WTC11 (cell line): ENCODE measurements around the gene SLC6A14.

Experiments used
- FOXJ3 ChIP-seq: sonication (generic); formaldehyde crosslinking; IDR thresholded peaks from 2 replicates; pipeline ENCODE4 v1.9.0; 2021; ENCODE audit warnings: missing genetic modification reagents, mild to moderate bottlenecking, borderline replicate concordance
- FOXP1 ChIP-seq: sonication (generic); formaldehyde crosslinking; IDR thresholded peaks from 2 replicates; pipeline ENCODE4 v1.8.0; 2022; ENCODE audit warnings: missing genetic modification reagents, mild to moderate bottlenecking, moderate library complexity, borderline replicate concordance
- MXD4 ChIP-seq: fragments of 250-450 bp; sonication (Bioruptor Pico); IDR thresholded peaks from 2 replicates; pipeline ENCODE4 v1.8.0; 2021; ENCODE audit warnings: mild to moderate bottlenecking, moderate library complexity, borderline replicate concordance
- TEAD4 ChIP-seq: sonication (generic); formaldehyde crosslinking; IDR thresholded peaks from 2 replicates; pipeline ENCODE4 v1.8.0; 2022; ENCODE audit warnings: mild to moderate bottlenecking, missing genetic modification reagents
- ZNF263 ChIP-seq: sonication (generic); formaldehyde crosslinking; IDR thresholded peaks from 2 replicates; pipeline ENCODE4 v1.8.1; 2022; ENCODE audit warnings: low read depth, mild to moderate bottlenecking, moderate library complexity, missing genetic modification reagents
- ZNF317 ChIP-seq: sonication (generic); formaldehyde crosslinking; IDR thresholded peaks from 2 replicates; pipeline ENCODE4 v1.8.1; 2023; ENCODE audit warnings: low read depth, mild to moderate bottlenecking, moderate library complexity, missing genetic modification reagents, borderline replicate concordance
- ZNF416 ChIP-seq: fragments of 250-450 bp; sonication (Bioruptor Pico); IDR thresholded peaks from 2 replicates; pipeline ENCODE4 v1.9.0; 2021; ENCODE audit warnings: mild to moderate bottlenecking, inconsistent platforms
- TF ChIP-seq, protein P1 (sequence below): sonication (generic); formaldehyde crosslinking; IDR thresholded peaks from 2 replicates; pipeline ENCODE4 v1.8.0; 2022; ENCODE audit warnings: mild to moderate bottlenecking, missing genetic modification reagents
- TF ChIP-seq, protein P2 (sequence below): fragments of 200-600 bp; IDR thresholded peaks from 2 replicates; pipeline ENCODE4 v1.8.0; 2022; ENCODE audit warnings: antibody characterized with exemption
- TF ChIP-seq, protein P3 (sequence below): sonication (generic); formaldehyde crosslinking; IDR thresholded peaks from 2 replicates; pipeline ENCODE4 v1.8.1; 2023; ENCODE audit warnings: mild to moderate bottlenecking, moderate library complexity, missing genetic modification reagents
- TF ChIP-seq, protein P4 (sequence below): sonication (generic); formaldehyde crosslinking; IDR thresholded peaks from 2 replicates; pipeline ENCODE4 v1.8.0; 2022; ENCODE audit warnings: mild to moderate bottlenecking, missing genetic modification reagents
- TF ChIP-seq, protein P5 (sequence below): sonication (generic); formaldehyde crosslinking; IDR thresholded peaks from 2 replicates; pipeline ENCODE4 v1.8.1; 2022; ENCODE audit warnings: low read depth, mild to moderate bottlenecking, moderate library complexity, missing genetic modification reagents, borderline replicate concordance

DNA sequence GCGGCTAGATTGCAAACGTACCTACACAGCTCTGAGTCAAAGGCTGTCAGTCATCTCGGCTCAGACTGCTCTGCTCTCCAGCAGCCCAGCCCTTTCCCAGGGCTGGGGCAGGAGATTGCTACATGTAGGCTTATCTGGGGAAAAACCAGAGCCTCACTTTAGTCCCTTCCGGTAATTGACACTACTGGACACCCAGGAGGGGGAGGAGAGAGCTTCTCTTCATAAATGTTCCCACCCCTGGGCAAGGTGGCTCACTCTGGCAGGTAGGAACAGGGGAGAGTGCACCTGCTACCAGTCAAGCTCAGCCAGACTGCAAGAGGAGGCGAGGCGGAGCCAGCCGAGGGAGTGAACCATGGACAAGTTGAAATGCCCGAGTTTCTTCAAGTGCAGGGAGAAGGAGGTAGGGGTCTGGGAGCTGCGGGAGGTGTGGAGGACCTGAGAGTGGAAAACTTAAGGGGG, at the start of gene SLC6A14:
- TF ChIP-seq ZNF416 (CRISPR knock-in tag) (no peak), MXD4 (no peak), TEAD4 (CRISPR knock-in tag) (no peak), ZNF317 (CRISPR knock-in tag) (no peak), FOXJ3 (CRISPR knock-in tag) (no peak), FOXP1 (CRISPR knock-in tag) (no peak), ZNF263 (CRISPR knock-in tag) (no peak)
- TF ChIP-seq, protein P1, sequence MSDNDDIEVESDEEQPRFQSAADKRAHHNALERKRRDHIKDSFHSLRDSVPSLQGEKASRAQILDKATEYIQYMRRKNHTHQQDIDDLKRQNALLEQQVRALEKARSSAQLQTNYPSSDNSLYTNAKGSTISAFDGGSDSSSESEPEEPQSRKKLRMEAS (CRISPR knock-in tag) = no peak
- TF ChIP-seq, protein P2, sequence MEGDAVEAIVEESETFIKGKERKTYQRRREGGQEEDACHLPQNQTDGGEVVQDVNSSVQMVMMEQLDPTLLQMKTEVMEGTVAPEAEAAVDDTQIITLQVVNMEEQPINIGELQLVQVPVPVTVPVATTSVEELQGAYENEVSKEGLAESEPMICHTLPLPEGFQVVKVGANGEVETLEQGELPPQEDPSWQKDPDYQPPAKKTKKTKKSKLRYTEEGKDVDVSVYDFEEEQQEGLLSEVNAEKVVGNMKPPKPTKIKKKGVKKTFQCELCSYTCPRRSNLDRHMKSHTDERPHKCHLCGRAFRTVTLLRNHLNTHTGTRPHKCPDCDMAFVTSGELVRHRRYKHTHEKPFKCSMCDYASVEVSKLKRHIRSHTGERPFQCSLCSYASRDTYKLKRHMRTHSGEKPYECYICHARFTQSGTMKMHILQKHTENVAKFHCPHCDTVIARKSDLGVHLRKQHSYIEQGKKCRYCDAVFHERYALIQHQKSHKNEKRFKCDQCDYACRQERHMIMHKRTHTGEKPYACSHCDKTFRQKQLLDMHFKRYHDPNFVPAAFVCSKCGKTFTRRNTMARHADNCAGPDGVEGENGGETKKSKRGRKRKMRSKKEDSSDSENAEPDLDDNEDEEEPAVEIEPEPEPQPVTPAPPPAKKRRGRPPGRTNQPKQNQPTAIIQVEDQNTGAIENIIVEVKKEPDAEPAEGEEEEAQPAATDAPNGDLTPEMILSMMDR = no peak
- TF ChIP-seq, protein P3, sequence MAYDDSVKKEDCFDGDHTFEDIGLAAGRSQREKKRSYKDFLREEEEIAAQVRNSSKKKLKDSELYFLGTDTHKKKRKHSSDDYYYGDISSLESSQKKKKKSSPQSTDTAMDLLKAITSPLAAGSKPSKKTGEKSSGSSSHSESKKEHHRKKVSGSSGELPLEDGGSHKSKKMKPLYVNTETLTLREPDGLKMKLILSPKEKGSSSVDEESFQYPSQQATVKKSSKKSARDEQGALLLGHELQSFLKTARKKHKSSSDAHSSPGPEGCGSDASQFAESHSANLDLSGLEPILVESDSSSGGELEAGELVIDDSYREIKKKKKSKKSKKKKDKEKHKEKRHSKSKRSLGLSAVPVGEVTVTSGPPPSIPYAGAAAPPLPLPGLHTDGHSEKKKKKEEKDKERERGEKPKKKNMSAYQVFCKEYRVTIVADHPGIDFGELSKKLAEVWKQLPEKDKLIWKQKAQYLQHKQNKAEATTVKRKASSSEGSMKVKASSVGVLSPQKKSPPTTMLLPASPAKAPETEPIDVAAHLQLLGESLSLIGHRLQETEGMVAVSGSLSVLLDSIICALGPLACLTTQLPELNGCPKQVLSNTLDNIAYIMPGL (CRISPR knock-in tag) = no peak
- TF ChIP-seq, protein P4, sequence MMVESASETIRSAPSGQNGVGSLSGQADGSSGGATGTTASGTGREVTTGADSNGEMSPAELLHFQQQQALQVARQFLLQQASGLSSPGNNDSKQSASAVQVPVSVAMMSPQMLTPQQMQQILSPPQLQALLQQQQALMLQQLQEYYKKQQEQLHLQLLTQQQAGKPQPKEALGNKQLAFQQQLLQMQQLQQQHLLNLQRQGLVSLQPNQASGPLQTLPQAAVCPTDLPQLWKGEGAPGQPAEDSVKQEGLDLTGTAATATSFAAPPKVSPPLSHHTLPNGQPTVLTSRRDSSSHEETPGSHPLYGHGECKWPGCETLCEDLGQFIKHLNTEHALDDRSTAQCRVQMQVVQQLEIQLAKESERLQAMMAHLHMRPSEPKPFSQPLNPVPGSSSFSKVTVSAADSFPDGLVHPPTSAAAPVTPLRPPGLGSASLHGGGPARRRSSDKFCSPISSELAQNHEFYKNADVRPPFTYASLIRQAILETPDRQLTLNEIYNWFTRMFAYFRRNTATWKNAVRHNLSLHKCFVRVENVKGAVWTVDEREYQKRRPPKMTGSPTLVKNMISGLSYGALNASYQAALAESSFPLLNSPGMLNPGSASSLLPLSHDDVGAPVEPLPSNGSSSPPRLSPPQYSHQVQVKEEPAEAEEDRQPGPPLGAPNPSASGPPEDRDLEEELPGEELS (CRISPR knock-in tag) = no peak
- TF ChIP-seq, protein P5, sequence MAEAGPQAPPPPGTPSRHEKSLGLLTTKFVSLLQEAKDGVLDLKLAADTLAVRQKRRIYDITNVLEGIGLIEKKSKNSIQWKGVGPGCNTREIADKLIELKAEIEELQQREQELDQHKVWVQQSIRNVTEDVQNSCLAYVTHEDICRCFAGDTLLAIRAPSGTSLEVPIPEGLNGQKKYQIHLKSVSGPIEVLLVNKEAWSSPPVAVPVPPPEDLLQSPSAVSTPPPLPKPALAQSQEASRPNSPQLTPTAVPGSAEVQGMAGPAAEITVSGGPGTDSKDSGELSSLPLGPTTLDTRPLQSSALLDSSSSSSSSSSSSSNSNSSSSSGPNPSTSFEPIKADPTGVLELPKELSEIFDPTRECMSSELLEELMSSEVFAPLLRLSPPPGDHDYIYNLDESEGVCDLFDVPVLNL = no peak
